ENCODE data around the gene BTLA. TPM values are rescaled to one million over a fixed set of nuclear protein-coding genes. Genes with fewer than 3 reads are reported as not detected.
"Not testable (repeated sequence)": the region's sequence is repeated elsewhere in the genome, so short reads cannot be mapped to it uniquely, and the experiment has no call there.

Gene BTLA
- total RNA-seq: 1 to 10 TPM in 2 of 4 donors, under 1 TPM in 2; 0.32 to 1.7 (median 0.73) TPM

- ATAC-seq (ENCODE audit: low FRiP score) (no peak), DNase-seq (ENCODE audit: low spot score) (no peak)
- no peak for TF ChIP-seq CTCF (IDR thresholded peaks at IDR 0.05)
These were observed at the start of gene BTLA for GRCh38 chr3:112498914-112499711. BTLA (minus strand) TSS chr3:112499472; CDS start chr3:112499358, 114 bp downstream.

- TF ChIP-seq CTCF (IDR thresholded peaks at IDR 0.05): no peak
- DNase-seq (ENCODE audit: low spot score) (no peak), ATAC-seq (ENCODE audit: low FRiP score) (no peak)
These were observed 47.0 kb upstream of the BTLA start for GRCh38 chr3:112546216-112546759.

GRCh38 chr3:112539825-112540650 lies 40.8 kb upstream of the BTLA start:
- DNase-seq (ENCODE audit: low spot score): no peak
- no peak for ATAC-seq (ENCODE audit: low FRiP score)
- TF ChIP-seq CTCF (IDR thresholded peaks at IDR 0.05): no peak

- no peak for DNase-seq (ENCODE audit: low spot score)
- ATAC-seq (ENCODE audit: low FRiP score): no peak
- peak in 1 of 3 donors; percentile 3 for TF ChIP-seq CTCF (IDR thresholded peaks at IDR 0.05)
These were observed 32.1 kb upstream of the BTLA start for GRCh38 chr3:112531358-112531781.

- DNase-seq (ENCODE audit: low spot score) (no peak), ATAC-seq (ENCODE audit: low FRiP score) (no peak)
- TF ChIP-seq CTCF (IDR thresholded peaks at IDR 0.05): no peak
These were observed 31.3 kb upstream of the BTLA start for GRCh38 chr3:112530573-112530972.

GRCh38 chr3:112524127-112524526 lies 24.9 kb upstream of the BTLA start:
- DNase-seq (ENCODE audit: low spot score); ATAC-seq (ENCODE audit: low FRiP score): not testable (repeated sequence)

GRCh38 chr3:112519424-112520001 lies 20.2 kb upstream of the BTLA start:
- ATAC-seq (ENCODE audit: low FRiP score) (peak; percentile 83), DNase-seq (ENCODE audit: low spot score) (no peak)
- peak in 1 of 3 donors; percentile 49 for TF ChIP-seq CTCF (IDR thresholded peaks at IDR 0.05)

GRCh38 chr3:112518970-112519369 lies 19.7 kb upstream of the BTLA start:
- DNase-seq (ENCODE audit: low spot score): not testable (repeated sequence)
- peak; percentile 41 for ATAC-seq (ENCODE audit: low FRiP score)

Data from omental fat pad (tissue), 4 donors.